Posterior cingulate gyrus (tissue), 11 donors: ENCODE results near the gene FRS2.

Experiments used
- DNase-seq, 10 donors: peaks; one replicate each; pipeline versions ENCODE4 v3.0.0 to v3.0.0-alpha.2; 2020 to 2021; ENCODE audit warnings: mixed read lengths in 3 of 10
- intact Hi-C: fragments of 100-400 bp; cut with DNase I; formaldehyde crosslinking; loops from one replicate; pipeline ENCODE4 v1.15.1; 2023

Gene FRS2

GRCh38 chr12:69495071-69495470, 24.9 kb downstream of the FRS2 start:
- intact Hi-C loops = no loop called here
- no peak for DNase-seq

GRCh38 chr12:69497308-69498026, 27.3 kb downstream of the FRS2 start:
- DNase-seq = no peak
- intact Hi-C loops = no loop called here

GRCh38 chr12:69500631-69501030, 30.4 kb downstream of the FRS2 start:
- intact Hi-C loops = no loop called here
- DNase-seq = no peak

GRCh38 chr12:69501154-69501895, 31.1 kb downstream of the FRS2 start:
- no peak for DNase-seq
- intact Hi-C loops = no loop called here

- DNase-seq = no peak
- intact Hi-C loops = no loop called here
These were observed 32.3 kb downstream of the FRS2 start for GRCh38 chr12:69502345-69503081.

- no peak for DNase-seq
- intact Hi-C loops = no loop called here
These were observed 37.9 kb downstream of the FRS2 start for GRCh38 chr12:69508091-69508490.

- intact Hi-C loops = no loop called here
- no peak for DNase-seq
These were observed 38.4 kb downstream of the FRS2 start for GRCh38 chr12:69508621-69509020.

GRCh38 chr12:69509308-69509736, 39.1 kb downstream of the FRS2 start:
- no peak for DNase-seq
- intact Hi-C loops = no loop called here

- no peak for DNase-seq
These were observed 40.0 kb downstream of the FRS2 start for GRCh38 chr12:69509904-69510827.

GRCh38 chr12:69511016-69511415, 40.8 kb downstream of the FRS2 start:
- no peak for DNase-seq
- intact Hi-C loops = no loop called here

More at GRCh38 chr12:69509904-69510827, 40.0 kb downstream of the FRS2 start:
- intact Hi-C loops = no loop called here

- intact Hi-C loops = no loop called here
- DNase-seq = no peak
These were observed 41.5 kb downstream of the FRS2 start for GRCh38 chr12:69511469-69512267.

- DNase-seq = no peak
- intact Hi-C loops = no loop called here
These were observed 42.6 kb downstream of the FRS2 start for GRCh38 chr12:69512820-69513219.

GRCh38 chr12:69513297-69513696, 43.1 kb downstream of the FRS2 start:
- intact Hi-C loops = no loop called here
- no peak for DNase-seq

GRCh38 chr12:69514111-69514510, 43.9 kb downstream of the FRS2 start:
- intact Hi-C loops = no loop called here
- no peak for DNase-seq

GRCh38 chr12:69514845-69515244, 44.7 kb downstream of the FRS2 start:
- intact Hi-C loops = no loop called here

GRCh38 chr12:69515394-69515930, 45.3 kb downstream of the FRS2 start:
- intact Hi-C loops = no loop called here
- no peak for DNase-seq

More at GRCh38 chr12:69514845-69515244, 44.7 kb downstream of the FRS2 start:
- DNase-seq = no peak

- intact Hi-C loops = no loop called here
- no peak for DNase-seq
These were observed 46.8 kb downstream of the FRS2 start for GRCh38 chr12:69516950-69517349.

GRCh38 chr12:69517406-69517805, 47.2 kb downstream of the FRS2 start:
- intact Hi-C loops = no loop called here
- DNase-seq = no peak

GRCh38 chr12:69519871-69520270, 49.7 kb downstream of the FRS2 start:
- intact Hi-C loops = no loop called here
- DNase-seq = no peak
